HepG2 (cell line): ENCODE results near the gene RAE1. TPM values are rescaled to one million over a fixed set of nuclear protein-coding genes. Genes with fewer than 3 reads are reported as not detected.
A peak's percentile ranks its signal among the peaks of the same experiment; 100 is the strongest.

Source experiments
- ATF1 ChIP-seq: IDR thresholded peaks from 2 replicates; pipeline ENCODE4 v1.6.1; 2016; ENCODE audit warnings: mild to moderate bottlenecking, control low read depth
- ETV6 ChIP-seq: sonication (generic); formaldehyde crosslinking; conservative IDR thresholded peaks from 2 replicates; pipeline ENCODE4 v1.4.0; 2020; ENCODE audit warnings: missing genetic modification reagents
- NFIC ChIP-seq: IDR thresholded peaks from 2 replicates; pipeline ENCODE4 v1.6.1; 2012; ENCODE audit warnings: mild to moderate bottlenecking, low read length, inconsistent platforms
- ZBTB1 ChIP-seq: sonication (generic); formaldehyde crosslinking; IDR thresholded peaks from 2 replicates; pipeline ENCODE4 v1.4.0; 2020; ENCODE audit warnings: missing genetic modification reagents, borderline replicate concordance
- ZNF251 ChIP-seq: sonication (generic); formaldehyde crosslinking; IDR thresholded peaks from 2 replicates; pipeline ENCODE4 v1.9.0; 2021; ENCODE audit warnings: mild to moderate bottlenecking, missing genetic modification reagents
- ZNF337 ChIP-seq: sonication (generic); formaldehyde crosslinking; IDR thresholded peaks from 2 replicates; pipeline ENCODE4 v1.5.1; 2020; ENCODE audit warnings: missing genetic modification reagents, low read depth, mild to moderate bottlenecking, borderline replicate concordance
- ZNF382 ChIP-seq: sonication (generic); formaldehyde crosslinking; IDR thresholded peaks from 2 replicates; pipeline ENCODE4 v1.5.0; 2020; ENCODE audit warnings: missing genetic modification reagents, mild to moderate bottlenecking, borderline replicate concordance
- ZNF563 ChIP-seq: sonication (generic); formaldehyde crosslinking; IDR thresholded peaks from 2 replicates; pipeline ENCODE4 v1.8.0; 2022; ENCODE audit warnings: mild to moderate bottlenecking, moderate library complexity, missing genetic modification reagents
- polyA plus RNA-seq, 8 experiments: library from polyadenylated mRNA; depleted of rRNA in 3 of 8; stranded (reverse) in 7 of 8; unstranded in 1 of 8; fragments of >200 nt; fragmentation: Illumina TruSeq in 4 of 8; extraction: Trizol in 4 of 8; gene quantifications; 2 replicates each; pipeline versions ENCODE4 v1.2.1 to v1.2.3, GENCODE V29; 2011 to 2016; ENCODE audit warnings: low read depth in 4 of 8, missing spikeins in 1 of 8, mixed read lengths in 1 of 8; ENCODE audit not compliant: insufficient read depth in 1 of 8
- total RNA-seq, 5 experiments: library from RNA; depleted of rRNA; stranded (reverse); fragments of >200 nt; fragmentation: Illumina TruSeq; extraction: Trizol; gene quantifications; 2 replicates each; pipeline ENCODE4 v1.2.3, GENCODE V29; 2016; ENCODE audit warnings: low read depth in 1 of 5
- TF ChIP-seq, protein P1 (sequence below): sonication (generic); formaldehyde crosslinking; IDR thresholded peaks from 2 replicates; pipeline ENCODE4 v1.8.0; 2022; ENCODE audit warnings: mild to moderate bottlenecking, missing genetic modification reagents
- TF ChIP-seq, protein P2 (sequence below): sonication (generic); formaldehyde crosslinking; IDR thresholded peaks from 2 replicates; pipeline ENCODE4 v1.4.0; 2020; ENCODE audit warnings: mild to moderate bottlenecking, missing genetic modification reagents
- TF ChIP-seq, protein P3 (sequence below): sonication (generic); formaldehyde crosslinking; IDR thresholded peaks from 2 replicates; pipeline ENCODE4 v1.5.1; 2020; ENCODE audit warnings: mild to moderate bottlenecking, missing genetic modification reagents, borderline replicate concordance
- TF ChIP-seq, protein P4 (sequence below): sonication (generic); formaldehyde crosslinking; IDR thresholded peaks from 2 replicates; pipeline ENCODE4 v1.4.0; 2020; ENCODE audit warnings: missing genetic modification reagents
- TF ChIP-seq, protein P5 (sequence below): IDR thresholded peaks from 2 replicates; pipeline ENCODE4 v1.6.1; 2018; ENCODE audit warnings: missing genetic modification reagents

The RAE1 gene
- total and polyA plus RNA-seq, 2 of the 13 experiments (the other 11 are each of a cell fraction or from before 2014, with no cell fraction given), result 36.1 to 72.9 TPM

DNA sequence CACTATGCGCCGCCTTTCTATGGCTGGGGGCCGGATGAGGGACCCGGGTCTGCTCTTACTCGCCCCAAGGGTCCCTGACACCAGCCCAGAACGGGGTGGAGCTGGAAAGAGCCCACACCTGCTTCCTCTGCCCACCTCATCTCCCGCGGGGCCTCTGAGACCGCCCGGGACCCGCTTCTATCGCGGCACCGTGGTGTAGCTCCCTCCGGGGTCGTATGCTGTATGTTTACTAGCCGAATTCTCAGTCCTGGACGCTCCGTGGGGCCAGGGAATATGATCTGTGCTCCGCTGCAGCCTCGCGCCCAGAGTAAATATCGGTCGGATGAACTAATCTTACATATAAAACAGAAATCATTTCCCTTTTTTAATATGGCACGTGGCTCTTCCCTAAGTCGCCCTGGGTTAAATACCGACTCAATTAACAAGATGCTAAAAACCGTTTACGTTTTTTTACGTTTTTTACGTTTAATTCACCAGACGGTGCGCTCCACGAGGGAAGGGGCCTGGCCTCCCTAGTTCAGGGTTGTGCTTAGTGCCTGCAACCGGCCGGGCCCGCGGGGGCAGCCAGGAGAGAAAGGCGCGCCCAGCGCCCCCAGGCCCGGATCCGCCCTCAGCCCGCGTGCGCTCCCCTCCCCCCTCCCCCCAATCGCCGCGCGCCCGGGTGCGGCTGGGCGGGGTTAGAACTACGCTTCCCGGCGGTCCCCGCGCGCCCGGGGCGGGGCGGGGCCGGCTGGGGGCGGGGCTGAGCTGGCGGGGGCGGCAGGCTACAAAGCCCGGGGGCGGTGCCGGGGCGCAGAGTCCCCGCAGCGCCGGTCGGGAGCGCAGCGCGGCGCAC is 39.8 kb downstream of the RAE1 start, which contains the start of gene RBM38 (continued):
- TF ChIP-seq, protein P1, sequence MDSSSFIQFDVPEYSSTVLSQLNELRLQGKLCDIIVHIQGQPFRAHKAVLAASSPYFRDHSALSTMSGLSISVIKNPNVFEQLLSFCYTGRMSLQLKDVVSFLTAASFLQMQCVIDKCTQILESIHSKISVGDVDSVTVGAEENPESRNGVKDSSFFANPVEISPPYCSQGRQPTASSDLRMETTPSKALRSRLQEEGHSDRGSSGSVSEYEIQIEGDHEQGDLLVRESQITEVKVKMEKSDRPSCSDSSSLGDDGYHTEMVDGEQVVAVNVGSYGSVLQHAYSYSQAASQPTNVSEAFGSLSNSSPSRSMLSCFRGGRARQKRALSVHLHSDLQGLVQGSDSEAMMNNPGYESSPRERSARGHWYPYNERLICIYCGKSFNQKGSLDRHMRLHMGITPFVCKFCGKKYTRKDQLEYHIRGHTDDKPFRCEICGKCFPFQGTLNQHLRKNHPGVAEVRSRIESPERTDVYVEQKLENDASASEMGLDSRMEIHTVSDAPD (CRISPR knock-in tag), result no peak
- TF ChIP-seq ATF1 (no peak), ZNF563 (CRISPR knock-in tag) (peak; percentile 35; the same call in 1 of the 2 replicates), NFIC (no peak), ZNF337 (no peak), ZNF251 (CRISPR knock-in tag) (peak; percentile 16; the same call in 1 of the 2 replicates), ZBTB1 (CRISPR knock-in tag) (no peak), ETV6 (CRISPR knock-in tag) (no peak), ZNF382 (CRISPR knock-in tag) (no peak)
- TF ChIP-seq, protein P2, sequence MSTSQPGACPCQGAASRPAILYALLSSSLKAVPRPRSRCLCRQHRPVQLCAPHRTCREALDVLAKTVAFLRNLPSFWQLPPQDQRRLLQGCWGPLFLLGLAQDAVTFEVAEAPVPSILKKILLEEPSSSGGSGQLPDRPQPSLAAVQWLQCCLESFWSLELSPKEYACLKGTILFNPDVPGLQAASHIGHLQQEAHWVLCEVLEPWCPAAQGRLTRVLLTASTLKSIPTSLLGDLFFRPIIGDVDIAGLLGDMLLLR, result no peak
- TF ChIP-seq, protein P3, sequence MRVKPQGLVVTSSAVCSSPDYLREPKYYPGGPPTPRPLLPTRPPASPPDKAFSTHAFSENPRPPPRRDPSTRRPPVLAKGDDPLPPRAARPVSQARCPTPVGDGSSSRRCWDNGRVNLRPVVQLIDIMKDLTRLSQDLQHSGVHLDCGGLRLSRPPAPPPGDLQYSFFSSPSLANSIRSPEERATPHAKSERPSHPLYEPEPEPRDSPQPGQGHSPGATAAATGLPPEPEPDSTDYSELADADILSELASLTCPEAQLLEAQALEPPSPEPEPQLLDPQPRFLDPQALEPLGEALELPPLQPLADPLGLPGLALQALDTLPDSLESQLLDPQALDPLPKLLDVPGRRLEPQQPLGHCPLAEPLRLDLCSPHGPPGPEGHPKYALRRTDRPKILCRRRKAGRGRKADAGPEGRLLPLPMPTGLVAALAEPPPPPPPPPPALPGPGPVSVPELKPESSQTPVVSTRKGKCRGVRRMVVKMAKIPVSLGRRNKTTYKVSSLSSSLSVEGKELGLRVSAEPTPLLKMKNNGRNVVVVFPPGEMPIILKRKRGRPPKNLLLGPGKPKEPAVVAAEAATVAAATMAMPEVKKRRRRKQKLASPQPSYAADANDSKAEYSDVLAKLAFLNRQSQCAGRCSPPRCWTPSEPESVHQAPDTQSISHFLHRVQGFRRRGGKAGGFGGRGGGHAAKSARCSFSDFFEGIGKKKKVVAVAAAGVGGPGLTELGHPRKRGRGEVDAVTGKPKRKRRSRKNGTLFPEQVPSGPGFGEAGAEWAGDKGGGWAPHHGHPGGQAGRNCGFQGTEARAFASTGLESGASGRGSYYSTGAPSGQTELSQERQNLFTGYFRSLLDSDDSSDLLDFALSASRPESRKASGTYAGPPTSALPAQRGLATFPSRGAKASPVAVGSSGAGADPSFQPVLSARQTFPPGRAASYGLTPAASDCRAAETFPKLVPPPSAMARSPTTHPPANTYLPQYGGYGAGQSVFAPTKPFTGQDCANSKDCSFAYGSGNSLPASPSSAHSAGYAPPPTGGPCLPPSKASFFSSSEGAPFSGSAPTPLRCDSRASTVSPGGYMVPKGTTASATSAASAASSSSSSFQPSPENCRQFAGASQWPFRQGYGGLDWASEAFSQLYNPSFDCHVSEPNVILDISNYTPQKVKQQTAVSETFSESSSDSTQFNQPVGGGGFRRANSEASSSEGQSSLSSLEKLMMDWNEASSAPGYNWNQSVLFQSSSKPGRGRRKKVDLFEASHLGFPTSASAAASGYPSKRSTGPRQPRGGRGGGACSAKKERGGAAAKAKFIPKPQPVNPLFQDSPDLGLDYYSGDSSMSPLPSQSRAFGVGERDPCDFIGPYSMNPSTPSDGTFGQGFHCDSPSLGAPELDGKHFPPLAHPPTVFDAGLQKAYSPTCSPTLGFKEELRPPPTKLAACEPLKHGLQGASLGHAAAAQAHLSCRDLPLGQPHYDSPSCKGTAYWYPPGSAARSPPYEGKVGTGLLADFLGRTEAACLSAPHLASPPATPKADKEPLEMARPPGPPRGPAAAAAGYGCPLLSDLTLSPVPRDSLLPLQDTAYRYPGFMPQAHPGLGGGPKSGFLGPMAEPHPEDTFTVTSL (CRISPR knock-in tag), result no peak
- TF ChIP-seq, protein P4, sequence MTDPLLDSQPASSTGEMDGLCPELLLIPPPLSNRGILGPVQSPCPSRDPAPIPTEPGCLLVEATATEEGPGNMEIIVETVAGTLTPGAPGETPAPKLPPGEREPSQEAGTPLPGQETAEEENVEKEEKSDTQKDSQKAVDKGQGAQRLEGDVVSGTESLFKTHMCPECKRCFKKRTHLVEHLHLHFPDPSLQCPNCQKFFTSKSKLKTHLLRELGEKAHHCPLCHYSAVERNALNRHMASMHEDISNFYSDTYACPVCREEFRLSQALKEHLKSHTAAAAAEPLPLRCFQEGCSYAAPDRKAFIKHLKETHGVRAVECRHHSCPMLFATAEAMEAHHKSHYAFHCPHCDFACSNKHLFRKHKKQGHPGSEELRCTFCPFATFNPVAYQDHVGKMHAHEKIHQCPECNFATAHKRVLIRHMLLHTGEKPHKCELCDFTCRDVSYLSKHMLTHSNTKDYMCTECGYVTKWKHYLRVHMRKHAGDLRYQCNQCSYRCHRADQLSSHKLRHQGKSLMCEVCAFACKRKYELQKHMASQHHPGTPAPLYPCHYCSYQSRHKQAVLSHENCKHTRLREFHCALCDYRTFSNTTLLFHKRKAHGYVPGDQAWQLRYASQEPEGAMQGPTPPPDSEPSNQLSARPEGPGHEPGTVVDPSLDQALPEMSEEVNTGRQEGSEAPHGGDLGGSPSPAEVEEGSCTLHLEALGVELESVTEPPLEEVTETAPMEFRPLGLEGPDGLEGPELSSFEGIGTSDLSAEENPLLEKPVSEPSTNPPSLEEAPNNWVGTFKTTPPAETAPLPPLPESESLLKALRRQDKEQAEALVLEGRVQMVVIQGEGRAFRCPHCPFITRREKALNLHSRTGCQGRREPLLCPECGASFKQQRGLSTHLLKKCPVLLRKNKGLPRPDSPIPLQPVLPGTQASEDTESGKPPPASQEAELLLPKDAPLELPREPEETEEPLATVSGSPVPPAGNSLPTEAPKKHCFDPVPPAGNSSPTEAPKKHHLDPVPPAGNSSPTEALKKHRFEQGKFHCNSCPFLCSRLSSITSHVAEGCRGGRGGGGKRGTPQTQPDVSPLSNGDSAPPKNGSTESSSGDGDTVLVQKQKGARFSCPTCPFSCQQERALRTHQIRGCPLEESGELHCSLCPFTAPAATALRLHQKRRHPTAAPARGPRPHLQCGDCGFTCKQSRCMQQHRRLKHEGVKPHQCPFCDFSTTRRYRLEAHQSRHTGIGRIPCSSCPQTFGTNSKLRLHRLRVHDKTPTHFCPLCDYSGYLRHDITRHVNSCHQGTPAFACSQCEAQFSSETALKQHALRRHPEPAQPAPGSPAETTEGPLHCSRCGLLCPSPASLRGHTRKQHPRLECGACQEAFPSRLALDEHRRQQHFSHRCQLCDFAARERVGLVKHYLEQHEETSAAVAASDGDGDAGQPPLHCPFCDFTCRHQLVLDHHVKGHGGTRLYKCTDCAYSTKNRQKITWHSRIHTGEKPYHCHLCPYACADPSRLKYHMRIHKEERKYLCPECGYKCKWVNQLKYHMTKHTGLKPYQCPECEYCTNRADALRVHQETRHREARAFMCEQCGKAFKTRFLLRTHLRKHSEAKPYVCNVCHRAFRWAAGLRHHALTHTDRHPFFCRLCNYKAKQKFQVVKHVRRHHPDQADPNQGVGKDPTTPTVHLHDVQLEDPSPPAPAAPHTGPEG, result 0 out of 2 replicates have a peak, but pooled peaks have one; percentile 20
- TF ChIP-seq, protein P5, sequence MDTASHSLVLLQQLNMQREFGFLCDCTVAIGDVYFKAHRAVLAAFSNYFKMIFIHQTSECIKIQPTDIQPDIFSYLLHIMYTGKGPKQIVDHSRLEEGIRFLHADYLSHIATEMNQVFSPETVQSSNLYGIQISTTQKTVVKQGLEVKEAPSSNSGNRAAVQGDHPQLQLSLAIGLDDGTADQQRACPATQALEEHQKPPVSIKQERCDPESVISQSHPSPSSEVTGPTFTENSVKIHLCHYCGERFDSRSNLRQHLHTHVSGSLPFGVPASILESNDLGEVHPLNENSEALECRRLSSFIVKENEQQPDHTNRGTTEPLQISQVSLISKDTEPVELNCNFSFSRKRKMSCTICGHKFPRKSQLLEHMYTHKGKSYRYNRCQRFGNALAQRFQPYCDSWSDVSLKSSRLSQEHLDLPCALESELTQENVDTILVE, result no peak
